ENCODE measurements around the gene STIMATE.

Gene STIMATE

GRCh38 chr3:52788890-52789745, 108.2 kb downstream of the STIMATE start:
- DNase-seq: no peak

- DNase-seq: no peak
These were observed 109.4 kb downstream of the STIMATE start for GRCh38 chr3:52787672-52788625.

- no peak for DNase-seq
These were observed 110.1 kb downstream of the STIMATE start for GRCh38 chr3:52787246-52787645.
